ENCODE data around the gene SASH1. TPM values are rescaled to one million over a fixed set of nuclear protein-coding genes. Genes with fewer than 3 reads are reported as not detected.

The SASH1 gene
- polyA plus RNA-seq, 1 experiment, result 27.0 TPM

- no peak overlapping the region for H3K27ac ChIP-seq (ENCODE audit: low read depth, low read length)
- no peak for TF ChIP-seq CTCF (IDR thresholded peaks at IDR 0.05; ENCODE audit: low read depth, low read length)
- no peaks in the 10 kb centered on the region for H3K9me3 ChIP-seq (ENCODE audit: control insufficient read depth, insufficient read depth, low read length)
- H3K27me3 ChIP-seq (ENCODE audit: control insufficient read depth, insufficient read depth, low read length), result no peaks in the 10 kb centered on the region
- DNase-seq (ENCODE audit: low read depth, low spot score), result no peak
- no peak overlapping the region for H3K4me3 ChIP-seq (ENCODE audit: low read depth, low read length)
- CTCF ChIA-PET, result interaction anchor here (0.6 kb wide), 1 partner anchor 79 kb away, joined by 6 read pairs; no protein-coding TSS in a partner anchor
- POLR2A ChIA-PET, result interaction anchor here (0.7 kb wide), 1 partner anchor 667 kb away, joined by 5 read pairs; no protein-coding TSS in a partner anchor
Measured at GRCh38 chr6:148359228-148359627, 16.6 kb downstream of the SASH1 start.

- H3K4me3 ChIP-seq (ENCODE audit: low read depth, low read length), result no peak overlapping the region
- DNase-seq (ENCODE audit: low read depth, low spot score), result peak; percentile 13
- no peaks in the 10 kb centered on the region for H3K27me3 ChIP-seq (ENCODE audit: control insufficient read depth, insufficient read depth, low read length)
- POLR2A ChIA-PET, result interaction anchor here (0.6 kb wide), 1 partner anchor 178 kb away, joined by 3 read pairs; no protein-coding TSS in a partner anchor
- no peak for TF ChIP-seq CTCF (IDR thresholded peaks at IDR 0.05; ENCODE audit: low read depth, low read length)
- H3K27ac ChIP-seq (ENCODE audit: low read depth, low read length), result peak overlapping the region; percentile 23
- no peaks in the 10 kb centered on the region for H3K9me3 ChIP-seq (ENCODE audit: control insufficient read depth, insufficient read depth, low read length)
- CTCF ChIA-PET, result no interaction called here
Measured at GRCh38 chr6:148364056-148364824, 21.6 kb downstream of the SASH1 start.

GRCh38 chr6:148365041-148365440 lies 22.4 kb downstream of the SASH1 start:
- no peak for DNase-seq (ENCODE audit: low read depth, low spot score)
- no peak for TF ChIP-seq CTCF (IDR thresholded peaks at IDR 0.05; ENCODE audit: low read depth, low read length)
- no peak overlapping the region for H3K4me3 ChIP-seq (ENCODE audit: low read depth, low read length)
- CTCF ChIA-PET, result no interaction called here
- no peak overlapping the region for H3K27ac ChIP-seq (ENCODE audit: low read depth, low read length)
- no peaks in the 10 kb centered on the region for H3K9me3 ChIP-seq (ENCODE audit: control insufficient read depth, insufficient read depth, low read length)
- no peaks in the 10 kb centered on the region for H3K27me3 ChIP-seq (ENCODE audit: control insufficient read depth, insufficient read depth, low read length)
- POLR2A ChIA-PET, result interaction anchor here (0.6 kb wide), 1 partner anchor 179 kb away, joined by 3 read pairs; no protein-coding TSS in a partner anchor

- no peaks in the 10 kb centered on the region for H3K27me3 ChIP-seq (ENCODE audit: control insufficient read depth, insufficient read depth, low read length)
- H3K9me3 ChIP-seq (ENCODE audit: control insufficient read depth, insufficient read depth, low read length), result no peaks in the 10 kb centered on the region
- TF ChIP-seq CTCF (IDR thresholded peaks at IDR 0.05; ENCODE audit: low read depth, low read length), result no peak
- H3K27ac ChIP-seq (ENCODE audit: low read depth, low read length), result no peak overlapping the region
- POLR2A ChIA-PET, result no interaction called here
- DNase-seq (ENCODE audit: low read depth, low spot score), result peak; percentile 38
- CTCF ChIA-PET, result interaction anchor here (0.7 to 1.0 kb wide), 2 partner anchors 57 to 190 kb away, joined by 3 to 4 read pairs; no protein-coding TSS in a partner anchor
- H3K4me3 ChIP-seq (ENCODE audit: low read depth, low read length), result no peak overlapping the region
Measured at GRCh38 chr6:148367411-148368024, 24.9 kb downstream of the SASH1 start.

- ChIA-PET CTCF (no interaction called here), POLR2A (no interaction called here)
- no peak overlapping the region for H3K27ac ChIP-seq (ENCODE audit: low read depth, low read length)
- no peak for DNase-seq (ENCODE audit: low read depth, low spot score)
- H3K27me3 ChIP-seq (ENCODE audit: control insufficient read depth, insufficient read depth, low read length), result no peaks in the 10 kb centered on the region
- TF ChIP-seq CTCF (IDR thresholded peaks at IDR 0.05; ENCODE audit: low read depth, low read length), result no peak
- no peaks in the 10 kb centered on the region for H3K9me3 ChIP-seq (ENCODE audit: control insufficient read depth, insufficient read depth, low read length)
- no peak overlapping the region for H3K4me3 ChIP-seq (ENCODE audit: low read depth, low read length)
Measured at GRCh38 chr6:148370176-148370575, 27.5 kb downstream of the SASH1 start.
